ENCODE data around the gene LEMD2. TPM values are rescaled to one million over a fixed set of nuclear protein-coding genes. Genes with fewer than 3 reads are reported as not detected.

LEMD2 gene
- total and polyA plus RNA-seq, 5 donors = 29.5 to 34.6 (median 33.2) TPM

DNA sequence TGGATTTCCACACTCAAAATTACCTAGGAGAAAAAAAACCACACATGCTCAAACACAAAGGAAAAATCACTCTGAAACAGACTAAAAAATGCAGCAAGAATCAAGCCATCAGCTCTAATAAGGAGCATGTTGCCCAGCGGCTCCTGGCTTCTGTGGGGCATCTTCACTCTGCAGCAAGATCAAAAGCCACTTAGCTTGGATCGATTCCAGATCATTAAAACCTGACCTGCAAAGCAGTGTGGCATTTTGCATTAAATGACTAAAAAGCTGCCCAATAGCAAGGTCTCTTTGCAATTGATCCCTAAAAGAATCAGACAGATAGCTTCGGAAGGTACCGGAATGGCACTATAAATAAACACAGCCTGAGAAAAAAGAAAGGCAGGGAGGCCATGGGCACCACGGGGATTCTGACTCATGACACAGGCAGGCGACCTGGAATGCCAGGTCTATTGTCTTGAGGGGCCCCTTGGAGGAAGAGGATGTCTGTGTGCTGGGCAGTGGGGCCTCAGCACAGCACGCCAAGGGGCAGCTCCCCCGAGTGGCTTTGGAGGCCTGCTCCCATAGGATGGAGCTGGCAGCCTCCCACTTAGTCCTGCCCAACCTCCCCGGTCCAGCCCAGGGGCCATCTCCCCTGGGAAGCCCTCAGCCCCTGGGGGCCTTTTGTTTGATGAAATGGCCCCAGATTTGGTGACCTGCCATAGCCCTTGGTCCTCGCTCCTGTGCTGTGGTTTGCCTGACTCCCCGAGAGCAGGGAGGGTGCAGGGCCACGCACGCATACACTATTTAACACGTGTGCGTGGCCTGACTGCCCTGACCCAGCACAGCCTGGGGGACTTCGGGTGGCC is 7.6 kb downstream of the LEMD2 start:
- H3K4me1 ChIP-seq (ENCODE audit: control insufficient read depth, insufficient read depth, low read length) = peaks cover 4% of the 10 kb centered on the region

DNA sequence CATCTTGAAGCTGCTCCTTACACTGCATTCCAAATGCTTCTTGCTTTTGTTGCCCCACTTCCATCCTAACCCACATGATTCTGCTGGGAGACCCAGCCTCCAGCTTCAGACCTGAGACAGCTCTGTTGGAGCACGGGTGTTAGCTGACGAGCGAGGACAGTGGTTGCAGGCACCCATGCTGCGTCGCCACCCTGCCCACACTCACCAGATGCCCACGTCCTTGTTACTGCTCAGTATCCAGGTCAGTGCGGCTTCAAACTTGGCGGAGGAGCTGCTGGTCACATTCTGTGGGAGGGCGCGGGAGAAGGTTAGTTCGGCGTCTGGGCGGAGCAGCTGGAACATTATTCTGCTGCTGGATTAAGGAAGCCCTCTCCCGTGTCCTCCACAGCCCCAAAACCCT is 9.0 kb downstream of the LEMD2 start:
- no peak for ATAC-seq
- Histone ChIP-seq H3K27ac (ENCODE audit: low read length) (no peak overlapping the region), H3K27me3 (ENCODE audit: control insufficient read depth, insufficient read depth) (no peaks in the 10 kb centered on the region), H3K4me1 (ENCODE audit: control insufficient read depth, insufficient read depth, low read length) (no peaks in the 10 kb centered on the region), H3K4me3 (ENCODE audit: low read length) (no peak overlapping the region), H3K9me3 (ENCODE audit: control insufficient read depth, low read length) (no peaks in the 10 kb centered on the region)
- 77% methylated on average over 14 of the region's 14 CpGs for WGBS
- intact Hi-C loops (cut with DNase I) = loop anchor here in 2 of 4 donors (10.0 kb wide), 2 partner anchors 245 to 365 kb away; partner anchors contain the start of gene GRM4 (in 1 of the 2)
- peak in 1 of 3 donors; percentile 42 for DNase-seq

More for the DNA sequence above, 7.6 kb downstream of the LEMD2 start:
- Histone ChIP-seq H3K27ac (ENCODE audit: low read length) (peak overlapping the region; percentile 44), H3K27me3 (ENCODE audit: control insufficient read depth, insufficient read depth) (no peaks in the 10 kb centered on the region), H3K4me3 (ENCODE audit: low read length) (no peak overlapping the region), H3K9me3 (ENCODE audit: control insufficient read depth, low read length) (no peaks in the 10 kb centered on the region)
- intact Hi-C loops (cut with DNase I) = no loop called here
- 63% methylated on average over 16 of the region's 16 CpGs for WGBS
- peak in 1 of 3 donors; percentile 57 for DNase-seq
- ATAC-seq = peak in 1 of 2 donors; percentile 61

DNA sequence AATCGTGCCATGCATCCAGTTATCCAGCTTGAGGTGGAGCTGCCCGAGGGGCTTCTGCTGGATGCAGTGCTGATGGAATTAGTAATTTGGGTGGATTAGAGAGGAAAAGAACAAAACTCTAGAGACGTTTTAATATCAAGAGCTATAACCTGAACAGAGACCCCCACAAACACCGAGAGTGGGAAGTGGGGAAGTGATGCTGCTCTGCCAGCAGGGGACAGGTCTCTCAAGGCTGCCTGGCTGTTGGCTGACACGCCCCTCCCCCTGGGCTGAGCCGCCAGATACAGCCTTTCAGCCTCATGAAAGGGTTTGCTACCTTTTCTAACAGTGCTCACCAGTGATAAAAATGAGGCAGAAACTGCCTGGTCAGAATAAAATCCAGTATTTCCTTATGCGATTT is 9.6 kb downstream of the LEMD2 start:
- intact Hi-C loops (cut with DNase I) = loop anchor here in 2 of 4 donors (10.0 kb wide), 2 partner anchors 246 to 366 kb away; partner anchors contain the start of gene GRM4 (in 1 of the 2)
- no peaks in the 10 kb centered on the region for H3K9me3 ChIP-seq (ENCODE audit: control insufficient read depth, low read length)
- no peaks in the 10 kb centered on the region for H3K4me1 ChIP-seq (ENCODE audit: control insufficient read depth, insufficient read depth, low read length)
- 84% methylated on average over 7 of the region's 7 CpGs for WGBS
- DNase-seq (peak in 1 of 3 donors; percentile 14), ATAC-seq (no peak)
- no peak overlapping the region for H3K27ac ChIP-seq (ENCODE audit: low read length)
- no peak overlapping the region for H3K4me3 ChIP-seq (ENCODE audit: low read length)
- H3K27me3 ChIP-seq (ENCODE audit: control insufficient read depth, insufficient read depth) = no peaks in the 10 kb centered on the region

- ATAC-seq = no peak
- intact Hi-C loops (cut with DNase I) = loop anchor here in 2 of 4 donors (10.0 kb wide), 2 partner anchors 246 to 366 kb away; partner anchors contain the start of gene GRM4 (in 1 of the 2)
- Histone ChIP-seq H3K9me3 (ENCODE audit: control insufficient read depth, low read length) (no peaks in the 10 kb centered on the region), H3K27me3 (ENCODE audit: control insufficient read depth, insufficient read depth) (no peaks in the 10 kb centered on the region), H3K4me1 (ENCODE audit: control insufficient read depth, insufficient read depth, low read length) (no peaks in the 10 kb centered on the region), H3K4me3 (ENCODE audit: low read length) (no peak overlapping the region), H3K27ac (ENCODE audit: low read length) (no peak overlapping the region)
- 83% methylated on average over 12 of the region's 12 CpGs for WGBS
- DNase-seq = peak in 1 of 3 donors; percentile 4
Observed at GRCh38 chr6:33778444-33779121, 10.3 kb downstream of the LEMD2 start.

- Histone ChIP-seq H3K27ac (ENCODE audit: low read length) (no peak overlapping the region), H3K27me3 (ENCODE audit: control insufficient read depth, insufficient read depth) (no peaks in the 10 kb centered on the region), H3K4me3 (ENCODE audit: low read length) (no peak overlapping the region), H3K4me1 (ENCODE audit: control insufficient read depth, insufficient read depth, low read length) (no peaks in the 10 kb centered on the region), H3K9me3 (ENCODE audit: control insufficient read depth, low read length) (no peaks in the 10 kb centered on the region)
- intact Hi-C loops (cut with DNase I) = loop anchor here in 2 of 4 donors (10.0 kb wide), 2 partner anchors 247 to 367 kb away; partner anchors contain the start of gene GRM4 (in 1 of the 2)
- DNase-seq (peak in 1 of 3 donors; percentile 21), ATAC-seq (no peak)
- WGBS = 87% methylated on average over 25 of the region's 25 CpGs
Observed at GRCh38 chr6:33777398-33778388, 11.2 kb downstream of the LEMD2 start.

DNA sequence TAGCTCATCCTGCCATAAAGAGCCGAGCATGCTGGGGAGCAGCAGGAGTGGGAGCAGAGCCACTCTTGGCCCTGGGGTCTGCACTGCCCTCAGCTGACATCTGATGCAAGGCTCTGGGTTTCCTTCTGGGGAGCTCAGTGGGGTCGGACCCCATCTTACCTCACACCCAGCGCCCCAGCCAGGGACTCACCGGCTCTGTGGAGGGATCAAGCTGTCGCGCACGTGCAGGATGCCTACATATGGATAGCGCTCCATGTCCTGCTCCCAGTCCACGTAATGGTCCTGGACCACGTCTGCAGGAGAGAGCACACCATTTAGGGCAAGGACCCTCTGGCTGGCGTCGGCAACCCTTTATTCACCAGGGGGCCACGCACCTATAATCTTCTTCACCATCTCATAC is 12.2 kb downstream of the LEMD2 start:
- no peak for ATAC-seq
- peak in 1 of 3 donors; percentile 11 for DNase-seq
- intact Hi-C loops (cut with DNase I) = loop anchor here in 2 of 4 donors (10.0 kb wide), 2 partner anchors 248 to 368 kb away; partner anchors contain the start of gene GRM4 (in 1 of the 2)
- 88% methylated on average over 13 of the region's 13 CpGs for WGBS
- H3K27me3 ChIP-seq (ENCODE audit: control insufficient read depth, insufficient read depth) = no peaks in the 10 kb centered on the region
- no peak overlapping the region for H3K4me3 ChIP-seq (ENCODE audit: low read length)
- no peaks in the 10 kb centered on the region for H3K4me1 ChIP-seq (ENCODE audit: control insufficient read depth, insufficient read depth, low read length)
- no peak overlapping the region for H3K27ac ChIP-seq (ENCODE audit: low read length)
- no peaks in the 10 kb centered on the region for H3K9me3 ChIP-seq (ENCODE audit: control insufficient read depth, low read length)

DNA sequence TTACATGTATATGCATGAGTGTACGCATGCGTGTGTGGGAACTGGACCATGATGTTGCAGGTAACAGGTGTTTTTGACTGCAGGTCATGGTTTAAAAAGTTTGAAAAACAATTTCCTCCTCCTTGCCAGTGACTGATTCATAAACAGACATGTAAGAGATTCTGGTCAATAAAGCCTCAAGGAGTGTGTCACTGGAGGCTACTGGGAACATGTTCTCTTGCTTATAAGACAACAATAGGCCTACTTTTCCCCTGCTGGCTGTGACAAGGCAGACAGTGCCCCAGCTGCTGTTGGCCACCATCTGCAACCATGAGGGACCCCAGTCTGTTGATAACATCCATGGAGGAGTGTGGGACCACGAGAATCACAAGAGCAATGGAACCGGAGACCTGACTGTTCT is 12.7 kb downstream of the LEMD2 start:
- WGBS = 91% methylated on average over 4 of the region's 4 CpGs
- no peak for ATAC-seq
- no peak overlapping the region for H3K27ac ChIP-seq (ENCODE audit: low read length)
- no peak overlapping the region for H3K4me3 ChIP-seq (ENCODE audit: low read length)
- intact Hi-C loops (cut with DNase I) = loop anchor here in 2 of 4 donors (10.0 kb wide), 2 partner anchors 249 to 369 kb away; partner anchors contain the start of gene GRM4 (in 1 of the 2)
- H3K4me1 ChIP-seq (ENCODE audit: control insufficient read depth, insufficient read depth, low read length) = no peaks in the 10 kb centered on the region
- DNase-seq = peak in 1 of 3 donors; percentile 1
- no peaks in the 10 kb centered on the region for H3K9me3 ChIP-seq (ENCODE audit: control insufficient read depth, low read length)
- no peaks in the 10 kb centered on the region for H3K27me3 ChIP-seq (ENCODE audit: control insufficient read depth, insufficient read depth)

- Histone ChIP-seq H3K4me3 (ENCODE audit: low read length) (no peak overlapping the region), H3K27me3 (ENCODE audit: control insufficient read depth, insufficient read depth) (no peaks in the 10 kb centered on the region), H3K27ac (ENCODE audit: low read length) (no peak overlapping the region), H3K9me3 (ENCODE audit: control insufficient read depth, low read length) (no peaks in the 10 kb centered on the region), H3K4me1 (ENCODE audit: control insufficient read depth, insufficient read depth, low read length) (peaks cover 3% of the 10 kb centered on the region)
- no peak for ATAC-seq
- peak in 1 of 3 donors; percentile 14 for DNase-seq
- intact Hi-C loops (cut with DNase I) = loop anchor here in 3 of 4 donors (5.0 to 10.0 kb wide), 3 partner anchors 250 to 370 kb away; partner anchors contain the start of gene GRM4 (in 1 of the 3)
- WGBS = 96% methylated on average over 3 of the region's 3 CpGs
Observed at GRCh38 chr6:33774774-33775173, 14.2 kb downstream of the LEMD2 start.

GRCh38 chr6:33772902-33773472 is 15.9 kb downstream of the LEMD2 start:
- DNase-seq (peak in 2 of 3 donors; percentile 22 to 50), ATAC-seq (no peak)
- Histone ChIP-seq H3K9me3 (ENCODE audit: control insufficient read depth, low read length) (no peaks in the 10 kb centered on the region), H3K27me3 (ENCODE audit: control insufficient read depth, insufficient read depth) (no peaks in the 10 kb centered on the region), H3K27ac (ENCODE audit: low read length) (no peak overlapping the region), H3K4me1 (ENCODE audit: control insufficient read depth, insufficient read depth, low read length) (peaks cover 3% of the 10 kb centered on the region), H3K4me3 (ENCODE audit: low read length) (no peak overlapping the region)
- WGBS = 83% methylated on average over 6 of the region's 6 CpGs
- intact Hi-C loops (cut with DNase I) = loop anchor here in 3 of 4 donors (5.0 to 10.0 kb wide), 3 partner anchors 252 to 372 kb away; partner anchors contain the start of gene GRM4 (in 1 of the 3)
